Hematopoietic multipotent progenitor cell treated with erythropoietin and hydrocortisone succinate and interleukin-3 and kit ligand, for 4 days (in vitro differentiated cells): ENCODE results near the gene RERE.

ENCODE experiments used
- DNase-seq: peaks from one replicate; pipeline ENCODE4 v3.0.0-alpha.2; 2015

RERE gene

GRCh38 chr1:8312235-8313218 is 504.9 kb downstream of the RERE start:
- DNase-seq = no peak

- no peak for DNase-seq
Measured at GRCh38 chr1:8311068-8311718, 506.2 kb downstream of the RERE start.

GRCh38 chr1:8307628-8308027 is 509.8 kb downstream of the RERE start:
- no peak for DNase-seq

GRCh38 chr1:8303876-8304275 is 513.6 kb downstream of the RERE start:
- no peak for DNase-seq

GRCh38 chr1:8303141-8303540 is 514.3 kb downstream of the RERE start:
- no peak for DNase-seq
